Vagina (tissue), 2 donors: ENCODE measurements around the gene MYEOV.

ENCODE experiments used
- POLR2A ChIP-seq, 2 donors: fragments of 450-650 bp; IDR thresholded peaks; one replicate each; pipeline ENCODE4 v1.6.1; 2017; ENCODE audit warnings: antibody characterized with exemption in 2 of 2, mild to moderate bottlenecking in 2 of 2, moderate library complexity in 2 of 2
- POLR2AphosphoS5 ChIP-seq, 2 donors: sonication (generic); formaldehyde crosslinking; IDR thresholded peaks; one replicate each; pipeline ENCODE4 v1.9.0; 2017; ENCODE audit warnings: antibody characterized with exemption in 2 of 2, mild to moderate bottlenecking in 2 of 2, low read depth in 1 of 2; ENCODE audit not compliant: insufficient read depth in 1 of 2
- TF ChIP-seq, protein P1 (sequence below), 3 experiments: fragments of 450-650 bp in 2 of 3; fragments of 200-600 bp in 1 of 3; sonication (generic) in 1 of 3; IDR thresholded peaks; one replicate each; pipeline ENCODE4 v1.5.1; 2017 to 2019; ENCODE audit warnings: antibody characterized with exemption in 3 of 3, mild to moderate bottlenecking in 2 of 3, moderate library complexity in 2 of 3

DNA sequence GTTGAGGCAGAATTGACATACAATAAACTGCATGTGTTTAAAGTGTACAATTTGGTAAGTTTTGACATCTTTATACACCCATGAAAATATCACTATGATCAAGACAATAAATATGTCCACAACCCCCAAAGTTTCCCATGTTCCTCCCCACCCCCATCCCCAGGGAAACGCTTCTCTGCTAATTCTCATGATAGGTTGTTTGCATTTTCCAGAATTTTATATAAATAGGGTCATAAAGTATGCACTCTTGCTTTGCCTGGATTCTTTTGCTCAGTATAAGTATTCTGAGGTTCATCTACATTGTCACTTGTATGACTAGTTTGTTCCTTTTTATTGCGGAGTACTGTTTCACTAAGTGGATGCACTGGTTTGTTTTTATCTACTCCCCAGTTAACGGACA lies 35.6 kb downstream of the MYEOV start:
- TF ChIP-seq, protein P1, sequence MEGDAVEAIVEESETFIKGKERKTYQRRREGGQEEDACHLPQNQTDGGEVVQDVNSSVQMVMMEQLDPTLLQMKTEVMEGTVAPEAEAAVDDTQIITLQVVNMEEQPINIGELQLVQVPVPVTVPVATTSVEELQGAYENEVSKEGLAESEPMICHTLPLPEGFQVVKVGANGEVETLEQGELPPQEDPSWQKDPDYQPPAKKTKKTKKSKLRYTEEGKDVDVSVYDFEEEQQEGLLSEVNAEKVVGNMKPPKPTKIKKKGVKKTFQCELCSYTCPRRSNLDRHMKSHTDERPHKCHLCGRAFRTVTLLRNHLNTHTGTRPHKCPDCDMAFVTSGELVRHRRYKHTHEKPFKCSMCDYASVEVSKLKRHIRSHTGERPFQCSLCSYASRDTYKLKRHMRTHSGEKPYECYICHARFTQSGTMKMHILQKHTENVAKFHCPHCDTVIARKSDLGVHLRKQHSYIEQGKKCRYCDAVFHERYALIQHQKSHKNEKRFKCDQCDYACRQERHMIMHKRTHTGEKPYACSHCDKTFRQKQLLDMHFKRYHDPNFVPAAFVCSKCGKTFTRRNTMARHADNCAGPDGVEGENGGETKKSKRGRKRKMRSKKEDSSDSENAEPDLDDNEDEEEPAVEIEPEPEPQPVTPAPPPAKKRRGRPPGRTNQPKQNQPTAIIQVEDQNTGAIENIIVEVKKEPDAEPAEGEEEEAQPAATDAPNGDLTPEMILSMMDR (IDR thresholded peaks at IDR 0.05), result no peak
- no peak for TF ChIP-seq POLR2A (IDR thresholded peaks at IDR 0.05)
- TF ChIP-seq POLR2AphosphoS5 (IDR thresholded peaks at IDR 0.05; ENCODE audit: insufficient read depth in 1 of 2, low read depth in 1 of 2), result no peak
